ENCODE data around the gene USP15.

USP15 gene

GRCh38 chr12:62259993-62260732 lies at the start of gene USP15:
TSS of gene USP15 (plus strand) at chr12:62260404. CDS start at chr12:62260415, 11 bp downstream.
- peaks cover 11% of the 10 kb centered on the region; the same call in 1 of the 2 replicates for H3K4me1 ChIP-seq (ENCODE audit: control insufficient read depth, insufficient read depth, low read length)
- H3K27me3 ChIP-seq (ENCODE audit: control insufficient read depth, insufficient read depth, low read length) = no peaks in the 10 kb centered on the region
- H3K4me3 ChIP-seq (ENCODE audit: low read depth, low read length) = peak within 1 kb of the TSS; percentile 100
- H3K9me3 ChIP-seq (ENCODE audit: control insufficient read depth, insufficient read depth, low read depth, low read length) = no peaks in the 10 kb centered on the region
- peak within 1 kb of the TSS; percentile 16 for H3K27ac ChIP-seq (ENCODE audit: low read depth, low read length)
- peak within 1 kb of the TSS; percentile 70 for H3K9ac ChIP-seq (ENCODE audit: low read length)
- no peaks in the 10 kb centered on the region for H3K36me3 ChIP-seq (ENCODE audit: control insufficient read depth, insufficient read depth, low read length)

DNA sequence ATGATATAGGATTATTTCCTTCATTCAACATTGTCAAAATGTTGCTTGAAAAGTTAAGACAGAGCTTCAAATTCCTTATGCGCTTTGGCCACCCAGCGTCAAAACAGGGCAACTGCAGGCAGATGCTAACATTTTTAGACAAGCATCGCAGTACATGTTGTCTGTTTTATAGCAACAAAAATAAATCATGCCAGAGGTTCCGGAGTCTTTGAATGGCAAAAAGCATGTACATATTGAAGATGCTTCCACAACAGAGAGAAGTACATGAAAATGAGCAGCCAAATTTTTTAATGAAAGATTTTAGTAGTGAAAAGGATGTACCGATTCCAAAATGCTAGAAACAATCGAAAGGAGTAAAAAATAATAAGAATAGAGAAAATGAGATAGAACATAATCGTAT lies 49.8 kb upstream of the USP15 start:
- H3K27ac ChIP-seq (ENCODE audit: low read depth, low read length) = no peak overlapping the region
- no peaks in the 10 kb centered on the region for H3K9me3 ChIP-seq (ENCODE audit: control insufficient read depth, insufficient read depth, low read depth, low read length)
- H3K27me3 ChIP-seq (ENCODE audit: control insufficient read depth, insufficient read depth, low read length) = no peaks in the 10 kb centered on the region
- H3K4me3 ChIP-seq (ENCODE audit: low read depth, low read length) = no peak overlapping the region
- no peaks in the 10 kb centered on the region for H3K36me3 ChIP-seq (ENCODE audit: control insufficient read depth, insufficient read depth, low read length)
- H3K4me1 ChIP-seq (ENCODE audit: control insufficient read depth, insufficient read depth, low read length) = no peaks in the 10 kb centered on the region
- H3K9ac ChIP-seq (ENCODE audit: low read length) = no peak overlapping the region

DNA sequence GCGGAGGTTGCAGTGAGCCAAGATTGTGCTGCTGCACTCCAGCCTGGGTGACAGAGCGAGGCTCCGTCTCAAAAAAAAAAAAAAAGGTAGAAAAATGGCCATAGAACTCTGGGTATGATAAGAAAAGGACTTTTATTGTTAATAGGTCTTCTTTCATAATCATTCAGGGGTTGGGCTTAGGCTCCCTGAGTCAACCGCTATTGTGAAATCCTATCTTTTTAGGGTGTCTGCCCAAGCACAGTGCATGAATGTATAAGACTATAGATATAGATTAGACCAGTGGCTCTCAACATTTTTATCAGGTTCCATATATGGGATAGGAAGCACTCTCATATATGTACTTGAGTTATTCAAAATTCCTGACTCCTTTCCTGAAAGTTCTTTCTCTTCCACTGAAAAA lies 48.7 kb upstream of the USP15 start:
- Histone ChIP-seq H3K4me1 (ENCODE audit: control insufficient read depth, insufficient read depth, low read length) (no peaks in the 10 kb centered on the region), H3K9me3 (ENCODE audit: control insufficient read depth, insufficient read depth, low read depth, low read length) (no peaks in the 10 kb centered on the region), H3K27ac (ENCODE audit: low read depth, low read length) (no peak overlapping the region), H3K27me3 (ENCODE audit: control insufficient read depth, insufficient read depth, low read length) (no peaks in the 10 kb centered on the region), H3K36me3 (ENCODE audit: control insufficient read depth, insufficient read depth, low read length) (no peaks in the 10 kb centered on the region), H3K9ac (ENCODE audit: low read length) (no peak overlapping the region), H3K4me3 (ENCODE audit: low read depth, low read length) (no peak overlapping the region)

- Histone ChIP-seq H3K9ac (ENCODE audit: low read length) (no peak overlapping the region), H3K4me3 (ENCODE audit: low read depth, low read length) (no peak overlapping the region), H3K4me1 (ENCODE audit: control insufficient read depth, insufficient read depth, low read length) (no peaks in the 10 kb centered on the region), H3K27me3 (ENCODE audit: control insufficient read depth, insufficient read depth, low read length) (no peaks in the 10 kb centered on the region), H3K9me3 (ENCODE audit: control insufficient read depth, insufficient read depth, low read depth, low read length) (no peaks in the 10 kb centered on the region), H3K36me3 (ENCODE audit: control insufficient read depth, insufficient read depth, low read length) (no peaks in the 10 kb centered on the region), H3K27ac (ENCODE audit: low read depth, low read length) (no peak overlapping the region)
These were observed 45.4 kb upstream of the USP15 start for GRCh38 chr12:62214846-62215245.

DNA sequence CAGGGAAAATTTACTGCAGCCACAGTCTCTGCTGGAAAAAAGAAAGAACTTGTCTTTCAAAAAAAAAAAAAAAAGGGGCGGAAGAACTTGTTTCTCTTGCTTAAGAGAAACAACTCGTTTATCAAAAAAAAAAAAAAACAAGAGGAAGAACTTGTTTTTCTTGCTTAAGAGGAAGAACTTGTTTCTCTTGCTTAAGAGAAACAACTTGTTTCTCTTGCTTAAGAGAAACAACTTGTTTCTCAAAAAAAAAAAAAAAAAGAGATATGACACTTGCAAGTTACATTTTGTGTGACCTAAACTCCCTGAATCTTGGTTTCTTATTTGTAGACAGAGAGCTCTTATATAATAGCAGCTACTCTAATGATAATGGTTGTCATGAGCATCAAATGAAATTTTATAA lies 44.7 kb upstream of the USP15 start:
- Histone ChIP-seq H3K9me3 (ENCODE audit: control insufficient read depth, insufficient read depth, low read depth, low read length) (no peaks in the 10 kb centered on the region), H3K27ac (ENCODE audit: low read depth, low read length) (no peak overlapping the region), H3K36me3 (ENCODE audit: control insufficient read depth, insufficient read depth, low read length) (no peaks in the 10 kb centered on the region), H3K4me3 (ENCODE audit: low read depth, low read length) (no peak overlapping the region), H3K4me1 (ENCODE audit: control insufficient read depth, insufficient read depth, low read length) (no peaks in the 10 kb centered on the region), H3K9ac (ENCODE audit: low read length) (no peak overlapping the region), H3K27me3 (ENCODE audit: control insufficient read depth, insufficient read depth, low read length) (no peaks in the 10 kb centered on the region)

- Histone ChIP-seq H3K27ac (ENCODE audit: low read depth, low read length) (no peak overlapping the region), H3K9me3 (ENCODE audit: control insufficient read depth, insufficient read depth, low read depth, low read length) (no peaks in the 10 kb centered on the region), H3K9ac (ENCODE audit: low read length) (no peak overlapping the region), H3K4me3 (ENCODE audit: low read depth, low read length) (no peak overlapping the region), H3K4me1 (ENCODE audit: control insufficient read depth, insufficient read depth, low read length) (no peaks in the 10 kb centered on the region), H3K36me3 (ENCODE audit: control insufficient read depth, insufficient read depth, low read length) (no peaks in the 10 kb centered on the region), H3K27me3 (ENCODE audit: control insufficient read depth, insufficient read depth, low read length) (no peaks in the 10 kb centered on the region)
These were observed 42.6 kb upstream of the USP15 start for GRCh38 chr12:62217466-62218194.

- no peak overlapping the region for H3K4me3 ChIP-seq (ENCODE audit: low read depth, low read length)
- no peaks in the 10 kb centered on the region for H3K4me1 ChIP-seq (ENCODE audit: control insufficient read depth, insufficient read depth, low read length)
- H3K36me3 ChIP-seq (ENCODE audit: control insufficient read depth, insufficient read depth, low read length) = no peaks in the 10 kb centered on the region
- no peak overlapping the region for H3K9ac ChIP-seq (ENCODE audit: low read length)
- H3K27me3 ChIP-seq (ENCODE audit: control insufficient read depth, insufficient read depth, low read length) = no peaks in the 10 kb centered on the region
- H3K9me3 ChIP-seq (ENCODE audit: control insufficient read depth, insufficient read depth, low read depth, low read length) = no peaks in the 10 kb centered on the region
- no peak overlapping the region for H3K27ac ChIP-seq (ENCODE audit: low read depth, low read length)
These were observed 39.1 kb upstream of the USP15 start for GRCh38 chr12:62221107-62221506.

DNA sequence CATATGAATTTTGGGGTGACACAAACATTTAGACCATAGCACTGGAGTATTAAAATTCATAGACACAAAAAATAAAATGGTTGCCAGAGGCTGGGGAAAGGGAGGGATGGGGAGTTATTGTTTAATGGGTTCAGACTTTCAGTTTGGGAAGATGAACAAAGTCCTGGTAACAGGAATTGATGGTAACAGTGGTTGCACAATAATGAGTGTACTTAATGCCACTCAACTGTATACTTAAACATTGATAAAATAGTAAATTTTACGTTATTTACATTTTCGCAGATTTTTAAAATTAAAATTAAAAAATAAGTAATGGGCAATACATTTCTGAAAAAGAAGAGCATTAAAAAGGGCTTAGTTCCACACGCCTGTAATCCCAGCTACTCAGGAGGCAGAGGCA lies 35.6 kb upstream of the USP15 start:
- H3K27me3 ChIP-seq (ENCODE audit: control insufficient read depth, insufficient read depth, low read length) = no peaks in the 10 kb centered on the region
- H3K36me3 ChIP-seq (ENCODE audit: control insufficient read depth, insufficient read depth, low read length) = no peaks in the 10 kb centered on the region
- no peaks in the 10 kb centered on the region for H3K9me3 ChIP-seq (ENCODE audit: control insufficient read depth, insufficient read depth, low read depth, low read length)
- no peaks in the 10 kb centered on the region for H3K4me1 ChIP-seq (ENCODE audit: control insufficient read depth, insufficient read depth, low read length)
- H3K4me3 ChIP-seq (ENCODE audit: low read depth, low read length) = no peak overlapping the region
- H3K27ac ChIP-seq (ENCODE audit: low read depth, low read length) = no peak overlapping the region
- H3K9ac ChIP-seq (ENCODE audit: low read length) = no peak overlapping the region

DNA sequence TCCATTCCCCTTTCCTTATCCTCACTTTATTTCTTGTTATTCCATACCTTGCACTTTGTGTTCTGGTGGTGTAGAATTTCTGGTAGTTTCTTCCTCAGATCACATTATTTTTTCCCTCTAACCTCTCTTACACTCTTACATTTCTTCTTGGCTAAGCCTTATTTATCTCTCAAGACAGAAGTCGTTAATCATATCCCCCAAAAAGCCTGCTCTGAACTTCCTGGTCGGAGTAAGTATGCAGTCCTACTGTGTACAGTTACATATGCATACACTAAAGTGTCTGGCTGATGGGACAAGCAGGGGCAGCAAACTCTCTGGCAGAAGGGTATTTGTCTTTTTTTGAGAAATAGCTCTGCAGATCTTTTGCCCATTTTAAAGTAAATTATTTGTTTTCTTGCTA lies 33.1 kb upstream of the USP15 start:
- Histone ChIP-seq H3K4me1 (ENCODE audit: control insufficient read depth, insufficient read depth, low read length) (no peaks in the 10 kb centered on the region), H3K9me3 (ENCODE audit: control insufficient read depth, insufficient read depth, low read depth, low read length) (no peaks in the 10 kb centered on the region), H3K9ac (ENCODE audit: low read length) (no peak overlapping the region), H3K27me3 (ENCODE audit: control insufficient read depth, insufficient read depth, low read length) (no peaks in the 10 kb centered on the region), H3K36me3 (ENCODE audit: control insufficient read depth, insufficient read depth, low read length) (no peaks in the 10 kb centered on the region), H3K4me3 (ENCODE audit: low read depth, low read length) (no peak overlapping the region), H3K27ac (ENCODE audit: low read depth, low read length) (no peak overlapping the region)

DNA sequence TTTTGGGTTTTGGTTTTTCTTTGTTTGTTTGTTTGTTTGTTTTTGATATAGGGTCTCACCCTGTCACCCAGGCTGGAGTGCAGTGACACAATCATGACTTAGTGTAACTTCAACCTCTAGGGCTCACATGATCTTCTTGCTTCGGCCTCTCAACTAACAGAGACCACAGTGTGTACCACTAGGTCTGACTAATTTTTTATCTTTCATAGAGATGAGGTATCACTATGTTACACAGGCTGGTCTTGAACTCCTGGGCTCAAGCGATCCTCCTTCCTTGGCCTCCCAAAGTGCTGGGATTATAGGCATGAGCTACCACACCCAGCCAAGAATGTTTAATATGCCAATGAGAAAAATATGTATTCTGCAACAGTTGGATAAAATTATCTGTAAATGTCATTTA lies 29.6 kb upstream of the USP15 start:
- H3K36me3 ChIP-seq (ENCODE audit: control insufficient read depth, insufficient read depth, low read length) = no peaks in the 10 kb centered on the region
- H3K4me1 ChIP-seq (ENCODE audit: control insufficient read depth, insufficient read depth, low read length) = no peaks in the 10 kb centered on the region
- no peaks in the 10 kb centered on the region for H3K9me3 ChIP-seq (ENCODE audit: control insufficient read depth, insufficient read depth, low read depth, low read length)
- H3K4me3 ChIP-seq (ENCODE audit: low read depth, low read length) = no peak overlapping the region
- no peak overlapping the region for H3K27ac ChIP-seq (ENCODE audit: low read depth, low read length)
- no peaks in the 10 kb centered on the region for H3K27me3 ChIP-seq (ENCODE audit: control insufficient read depth, insufficient read depth, low read length)
- no peak overlapping the region for H3K9ac ChIP-seq (ENCODE audit: low read length)

DNA sequence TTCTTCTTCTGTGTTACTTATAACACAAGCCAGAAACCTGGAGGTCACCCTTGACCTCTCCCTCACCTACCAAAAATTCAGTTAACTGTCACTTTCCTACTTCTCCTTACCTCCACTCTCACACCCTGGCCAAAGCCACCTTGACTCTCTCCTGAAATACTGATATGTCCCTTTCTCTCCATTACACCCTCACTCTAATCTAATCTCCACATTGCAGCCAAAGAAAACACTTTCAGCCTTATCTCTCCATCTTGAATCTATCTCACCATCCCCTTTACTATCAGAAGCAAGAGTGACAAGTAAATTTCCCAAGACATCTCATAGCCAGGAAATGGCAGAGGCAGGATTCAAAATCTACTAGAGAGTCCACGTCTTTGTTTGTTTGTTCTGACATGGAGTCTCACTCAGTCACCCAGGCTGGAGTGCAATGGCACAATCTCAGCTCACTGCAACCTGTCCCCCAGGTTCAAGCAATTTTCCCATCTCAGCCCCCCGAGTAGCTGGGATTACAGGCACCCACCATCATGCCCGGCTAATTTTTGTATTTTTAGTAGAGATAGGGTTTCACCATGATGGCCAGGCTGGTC lies 28.0 kb upstream of the USP15 start:
- no peak overlapping the region for H3K4me3 ChIP-seq (ENCODE audit: low read depth, low read length)

More for the DNA sequence above, 28.0 kb upstream of the USP15 start:
- Histone ChIP-seq H3K27ac (ENCODE audit: low read depth, low read length) (no peak overlapping the region), H3K9me3 (ENCODE audit: control insufficient read depth, insufficient read depth, low read depth, low read length) (no peaks in the 10 kb centered on the region), H3K36me3 (ENCODE audit: control insufficient read depth, insufficient read depth, low read length) (no peaks in the 10 kb centered on the region), H3K4me1 (ENCODE audit: control insufficient read depth, insufficient read depth, low read length) (no peaks in the 10 kb centered on the region), H3K9ac (ENCODE audit: low read length) (no peak overlapping the region), H3K27me3 (ENCODE audit: control insufficient read depth, insufficient read depth, low read length) (no peaks in the 10 kb centered on the region)
